ENCODE results near the gene RGS6. TPM values are rescaled to one million over a fixed set of nuclear protein-coding genes. Genes with fewer than 3 reads are reported as not detected.

RGS6 gene
- total RNA-seq, 2 experiments from 2014 or later: not detected

- ATAC-seq (ENCODE audit: poor library complexity): no peak
- POLR2A ChIA-PET: no interaction called here
- Mint-ChIP-seq H3K36me3 (ENCODE audit: low read depth) (no peaks in the 10 kb centered on the region), H3K27ac (no peak overlapping the region), H3K9me3 (no peaks in the 10 kb centered on the region), H3K4me3 (no peak overlapping the region), H3K4me1 (ENCODE audit: low read depth) (no peaks in the 10 kb centered on the region), H3K27me3 (peaks cover 25% of the 10 kb centered on the region)
- H3K27me3 ChIP-seq (ENCODE audit: control insufficient read depth in 1 of 2, insufficient read depth in 2 of 2, low read length in 2 of 2): peaks cover 9 to 11% of the 10 kb centered on the region in 2 experiments
- intact Hi-C loops (cut with DNase I, micrococcal nuclease): no loop called here
- no peaks in the 10 kb centered on the region for H3K36me3 ChIP-seq (ENCODE audit: insufficient read depth, low read length)
- H3K27ac ChIP-seq (ENCODE audit: low read depth in 1 of 2, low read length in 2 of 2): no peak overlapping the region
- CTCF ChIA-PET: no interaction called here
- H3K9me3 ChIP-seq (ENCODE audit: control insufficient read depth in 1 of 2, insufficient read depth in 1 of 2, low read length in 2 of 2): no peaks in the 10 kb centered on the region
- peak; percentile 32 for TF ChIP-seq CTCF (IDR thresholded peaks at IDR 0.05)
- H3K4me3 ChIP-seq (ENCODE audit: low read length): no peak overlapping the region
- H3K4me1 ChIP-seq (ENCODE audit: insufficient read depth, low read length): no peaks in the 10 kb centered on the region
- DNase-seq: peak in 7 of 14 experiments; percentile 1 to 44 (median 17)
Observed at GRCh38 chr14:72104011-72104613, 171.9 kb downstream of the RGS6 start.

GRCh38 chr14:72111911-72112310, 179.7 kb downstream of the RGS6 start:
- Histone ChIP-seq H3K4me3 (ENCODE audit: low read length) (no peak overlapping the region), H3K4me1 (ENCODE audit: insufficient read depth, low read length) (no peaks in the 10 kb centered on the region), H3K27me3 (ENCODE audit: control insufficient read depth in 1 of 2, insufficient read depth in 2 of 2, low read length in 2 of 2) (peaks cover 6 to 8% of the 10 kb centered on the region in 2 experiments), H3K27ac (ENCODE audit: low read depth in 1 of 2, low read length in 2 of 2) (no peak overlapping the region), H3K9me3 (ENCODE audit: control insufficient read depth in 1 of 2, insufficient read depth in 1 of 2, low read length in 2 of 2) (no peaks in the 10 kb centered on the region), H3K36me3 (ENCODE audit: insufficient read depth, low read length) (no peaks in the 10 kb centered on the region)
- H3K27ac Mint-ChIP-seq: no peak overlapping the region
- no peaks in the 10 kb centered on the region for H3K36me3 Mint-ChIP-seq (ENCODE audit: low read depth)
- ChIA-PET CTCF (no interaction called here), POLR2A (no interaction called here)
- no peak for TF ChIP-seq CTCF (IDR thresholded peaks at IDR 0.05)
- no peak overlapping the region for H3K4me3 Mint-ChIP-seq
- DNase-seq (no peak), ATAC-seq (ENCODE audit: poor library complexity) (no peak)
- peaks cover 16% of the 10 kb centered on the region for H3K27me3 Mint-ChIP-seq
- intact Hi-C loops (cut with DNase I, micrococcal nuclease): no loop called here
- H3K9me3 Mint-ChIP-seq: no peaks in the 10 kb centered on the region
- no peaks in the 10 kb centered on the region for H3K4me1 Mint-ChIP-seq (ENCODE audit: low read depth)

GRCh38 chr14:72118841-72119240, 186.6 kb downstream of the RGS6 start:
- H3K4me3 Mint-ChIP-seq: no peak overlapping the region
- CTCF ChIA-PET: no interaction called here
- no peak for ATAC-seq (ENCODE audit: poor library complexity)
- no peak for TF ChIP-seq CTCF (IDR thresholded peaks at IDR 0.05)
- Histone ChIP-seq H3K27me3 (ENCODE audit: control insufficient read depth in 1 of 2, insufficient read depth in 2 of 2, low read length in 2 of 2) (no peaks in the 10 kb centered on the region), H3K9me3 (ENCODE audit: control insufficient read depth in 1 of 2, insufficient read depth in 1 of 2, low read length in 2 of 2) (no peaks in the 10 kb centered on the region), H3K27ac (ENCODE audit: low read depth in 1 of 2, low read length in 2 of 2) (no peak overlapping the region), H3K4me3 (ENCODE audit: low read length) (no peak overlapping the region), H3K4me1 (ENCODE audit: insufficient read depth, low read length) (no peaks in the 10 kb centered on the region), H3K36me3 (ENCODE audit: insufficient read depth, low read length) (no peaks in the 10 kb centered on the region)
- no peaks in the 10 kb centered on the region for H3K9me3 Mint-ChIP-seq
- H3K36me3 Mint-ChIP-seq (ENCODE audit: low read depth): no peaks in the 10 kb centered on the region
- no peak overlapping the region for H3K27ac Mint-ChIP-seq
- no peak for DNase-seq
- H3K27me3 Mint-ChIP-seq: no peaks in the 10 kb centered on the region
- intact Hi-C loops (cut with DNase I, micrococcal nuclease): no loop called here
- no peaks in the 10 kb centered on the region for H3K4me1 Mint-ChIP-seq (ENCODE audit: low read depth)
- POLR2A ChIA-PET: no interaction called here

Data from CD4-positive, alpha-beta T cell (primary cell).